ENCODE measurements around the gene MAD1L1.
"Not testable (repeated sequence)": the region's sequence is repeated elsewhere in the genome, so short reads cannot be mapped to it uniquely, and the experiment has no call there.

MAD1L1 gene

DNA sequence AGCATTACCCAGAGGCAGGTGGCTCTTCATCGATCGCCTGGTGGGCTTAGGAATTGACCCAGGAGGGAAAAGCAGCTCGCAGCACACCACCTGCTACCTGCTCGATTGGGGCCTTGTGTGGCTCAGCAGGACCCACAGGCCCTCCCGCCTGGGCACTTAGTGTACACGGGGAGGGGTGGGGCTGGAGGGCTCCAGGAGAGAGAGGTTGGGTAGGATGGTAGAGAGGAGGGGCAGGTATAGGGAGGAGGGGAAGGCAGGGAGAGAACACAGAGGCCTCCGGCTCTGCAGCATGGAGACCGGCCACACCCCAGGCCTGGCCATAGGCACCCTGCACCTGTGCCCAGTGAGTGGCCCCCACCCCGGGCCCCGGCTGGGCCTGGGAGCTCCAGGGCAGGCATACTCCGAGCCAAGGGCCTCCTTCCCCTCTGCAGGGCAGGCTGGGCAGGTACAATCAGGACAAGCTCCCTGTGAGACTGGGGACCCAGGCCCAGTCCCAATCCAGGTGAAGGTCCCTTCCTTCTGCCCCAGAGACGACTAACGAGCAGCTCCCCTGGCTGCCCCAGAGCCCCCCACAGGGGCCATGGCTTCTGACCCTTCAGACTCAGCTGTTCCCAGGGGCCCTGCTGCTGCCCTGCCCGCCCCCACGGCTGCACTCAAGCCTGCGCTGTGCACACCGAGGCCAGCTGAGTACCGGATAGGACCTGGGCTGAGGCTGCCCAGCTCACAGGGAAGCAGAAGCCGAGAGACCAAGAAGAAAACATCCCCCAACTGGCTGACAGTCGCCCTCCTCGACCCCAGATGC is 358.0 kb downstream of the MAD1L1 start:
- not testable (repeated sequence) for H3K79me2 ChIP-seq (ENCODE audit: insufficient read depth, low read depth); H4K20me1 ChIP-seq (ENCODE audit: insufficient read depth); H3K27me3 ChIP-seq (ENCODE audit: insufficient read depth, low read depth); H3K9ac ChIP-seq; H3K4me3 ChIP-seq (IDR thresholded peaks at IDR 0.05; ENCODE audit: insufficient read depth, low read depth, low read length); H3K36me3 ChIP-seq (ENCODE audit: insufficient read depth); H3K4me2 ChIP-seq; H3K4me1 ChIP-seq (ENCODE audit: low read depth, poor library complexity, severe bottlenecking); H2AFZ ChIP-seq (ENCODE audit: low read depth); H3K27ac ChIP-seq

DNA sequence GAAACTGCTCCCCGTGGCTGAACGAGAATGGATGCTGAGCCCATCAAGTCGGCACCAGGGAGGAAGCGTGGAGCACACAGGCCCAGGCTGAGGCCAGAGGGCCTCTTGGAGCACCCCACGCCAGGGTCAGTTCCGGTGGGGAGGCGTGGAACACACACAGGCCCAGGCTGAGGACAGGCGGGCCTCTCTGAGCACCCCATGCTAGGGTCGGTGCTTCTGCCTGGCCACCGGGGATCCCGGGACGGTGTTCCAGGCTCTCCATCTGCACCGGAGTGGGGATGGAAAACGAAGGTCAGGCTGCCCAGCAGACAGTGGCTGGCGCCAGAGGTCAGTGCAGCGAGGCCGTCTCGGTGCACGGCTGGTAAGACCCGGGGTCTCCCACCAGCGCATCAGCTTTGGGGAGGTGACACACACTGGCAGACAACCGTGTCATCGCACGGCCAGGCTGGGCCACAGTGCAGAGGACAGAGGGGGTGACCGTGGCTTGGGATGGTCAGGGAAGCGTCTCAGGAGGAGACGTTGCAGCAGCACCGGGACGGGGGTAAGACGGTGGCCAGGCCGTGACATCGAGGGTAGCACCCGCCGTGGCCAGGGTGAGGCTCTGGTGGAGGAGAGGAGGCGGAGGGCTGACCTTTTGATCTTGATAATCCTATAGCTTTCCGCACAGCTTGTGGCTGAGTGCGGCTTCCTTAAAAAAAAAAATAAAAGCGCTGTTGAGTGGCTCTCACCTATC is 358.7 kb downstream of the MAD1L1 start:
- Histone ChIP-seq H3K27ac (no peak overlapping the region), H4K20me1 (ENCODE audit: insufficient read depth) (no peaks in the 10 kb centered on the region), H3K36me3 (ENCODE audit: insufficient read depth) (no peaks in the 10 kb centered on the region), H3K4me2 (no peak overlapping the region), H3K27me3 (ENCODE audit: insufficient read depth, low read depth) (no peaks in the 10 kb centered on the region), H3K4me3 (IDR thresholded peaks at IDR 0.05; ENCODE audit: insufficient read depth, low read depth, low read length) (no peak overlapping the region), H3K79me2 (ENCODE audit: insufficient read depth, low read depth) (no peaks in the 10 kb centered on the region), H2AFZ (ENCODE audit: low read depth) (no peak overlapping the region), H3K4me1 (ENCODE audit: low read depth, poor library complexity, severe bottlenecking) (no peaks in the 10 kb centered on the region), H3K9ac (no peak overlapping the region)
- TF ChIP-seq, protein P1, sequence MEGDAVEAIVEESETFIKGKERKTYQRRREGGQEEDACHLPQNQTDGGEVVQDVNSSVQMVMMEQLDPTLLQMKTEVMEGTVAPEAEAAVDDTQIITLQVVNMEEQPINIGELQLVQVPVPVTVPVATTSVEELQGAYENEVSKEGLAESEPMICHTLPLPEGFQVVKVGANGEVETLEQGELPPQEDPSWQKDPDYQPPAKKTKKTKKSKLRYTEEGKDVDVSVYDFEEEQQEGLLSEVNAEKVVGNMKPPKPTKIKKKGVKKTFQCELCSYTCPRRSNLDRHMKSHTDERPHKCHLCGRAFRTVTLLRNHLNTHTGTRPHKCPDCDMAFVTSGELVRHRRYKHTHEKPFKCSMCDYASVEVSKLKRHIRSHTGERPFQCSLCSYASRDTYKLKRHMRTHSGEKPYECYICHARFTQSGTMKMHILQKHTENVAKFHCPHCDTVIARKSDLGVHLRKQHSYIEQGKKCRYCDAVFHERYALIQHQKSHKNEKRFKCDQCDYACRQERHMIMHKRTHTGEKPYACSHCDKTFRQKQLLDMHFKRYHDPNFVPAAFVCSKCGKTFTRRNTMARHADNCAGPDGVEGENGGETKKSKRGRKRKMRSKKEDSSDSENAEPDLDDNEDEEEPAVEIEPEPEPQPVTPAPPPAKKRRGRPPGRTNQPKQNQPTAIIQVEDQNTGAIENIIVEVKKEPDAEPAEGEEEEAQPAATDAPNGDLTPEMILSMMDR (conservative IDR thresholded peaks at IDR 0.05; ENCODE audit: low read depth, low read length) = no peak

DNA sequence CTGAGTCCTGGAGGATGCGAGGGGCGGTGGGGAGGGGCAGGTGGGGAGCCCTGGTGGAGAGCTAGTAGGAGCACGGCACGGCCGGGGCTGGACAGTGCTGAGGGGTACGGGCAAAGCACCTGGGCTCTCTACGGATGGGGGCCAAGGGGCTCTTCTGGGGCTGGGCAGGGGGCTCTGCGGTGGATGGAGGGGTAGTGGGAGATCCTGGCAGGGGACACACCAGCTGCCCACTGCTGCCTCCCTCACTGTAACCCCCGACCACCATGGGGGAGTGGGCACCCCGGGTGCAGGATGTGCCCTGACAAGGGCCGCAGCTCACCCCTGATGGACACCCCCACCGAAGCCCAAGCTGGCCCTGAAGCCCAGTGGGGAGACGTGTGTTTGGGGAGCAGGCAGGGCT is 359.3 kb downstream of the MAD1L1 start:
- Histone ChIP-seq H3K4me1 (ENCODE audit: low read depth, poor library complexity, severe bottlenecking) (no peaks in the 10 kb centered on the region), H3K79me2 (ENCODE audit: insufficient read depth, low read depth) (no peaks in the 10 kb centered on the region), H3K36me3 (ENCODE audit: insufficient read depth) (no peaks in the 10 kb centered on the region), H3K4me3 (IDR thresholded peaks at IDR 0.05; ENCODE audit: insufficient read depth, low read depth, low read length) (no peak overlapping the region), H3K9ac (no peak overlapping the region), H3K4me2 (no peak overlapping the region), H3K27me3 (ENCODE audit: insufficient read depth, low read depth) (no peaks in the 10 kb centered on the region), H2AFZ (ENCODE audit: low read depth) (no peak overlapping the region), H3K27ac (no peak overlapping the region), H4K20me1 (ENCODE audit: insufficient read depth) (no peaks in the 10 kb centered on the region)
- TF ChIP-seq, protein P1 (conservative IDR thresholded peaks at IDR 0.05; ENCODE audit: low read depth, low read length) = no peak

DNA sequence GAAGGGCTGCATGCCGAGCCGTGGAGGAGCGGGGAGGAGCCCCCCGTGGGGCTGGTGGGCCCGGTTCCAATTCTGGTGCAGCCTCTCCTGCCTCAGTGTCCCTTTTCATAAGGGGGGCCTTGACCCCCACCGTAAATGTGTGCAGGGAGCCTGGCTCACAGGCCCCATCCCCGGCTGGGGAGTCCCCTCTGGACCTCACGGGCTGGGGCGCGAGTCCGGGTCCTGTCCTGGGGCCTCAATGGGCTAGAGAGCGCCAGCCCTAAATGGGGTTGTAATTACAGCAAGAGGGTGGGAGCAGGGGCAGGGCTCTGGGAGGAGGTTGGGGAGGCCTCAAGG is 359.7 kb downstream of the MAD1L1 start:
- no peaks in the 10 kb centered on the region for H3K36me3 ChIP-seq (ENCODE audit: insufficient read depth)
- H3K4me2 ChIP-seq = no peak overlapping the region
- no peaks in the 10 kb centered on the region for H3K4me1 ChIP-seq (ENCODE audit: low read depth, poor library complexity, severe bottlenecking)
- no peak overlapping the region for H2AFZ ChIP-seq (ENCODE audit: low read depth)
- no peaks in the 10 kb centered on the region for H4K20me1 ChIP-seq (ENCODE audit: insufficient read depth)
- H3K9ac ChIP-seq = no peak overlapping the region
- H3K27me3 ChIP-seq (ENCODE audit: insufficient read depth, low read depth) = no peaks in the 10 kb centered on the region
- no peaks in the 10 kb centered on the region for H3K79me2 ChIP-seq (ENCODE audit: insufficient read depth, low read depth)
- no peak overlapping the region for H3K4me3 ChIP-seq (IDR thresholded peaks at IDR 0.05; ENCODE audit: insufficient read depth, low read depth, low read length)
- TF ChIP-seq, protein P1 (conservative IDR thresholded peaks at IDR 0.05; ENCODE audit: low read depth, low read length) = no peak
- H3K27ac ChIP-seq = no peak overlapping the region
